H1 (cell line): ENCODE measurements around the gene RPS28. TPM values are rescaled to one million over a fixed set of nuclear protein-coding genes. Genes with fewer than 3 reads are reported as not detected.

Source experiments
- CTCF ChIA-PET: fragments of 300-600 bp; sonication (Branson Sonifier 250); formaldehyde crosslinking; loops from one replicate; lab custom pipeline; 2021; ENCODE audit not compliant: partially characterized antibody; lab: Charles Lee
- POLR2A ChIA-PET: fragments of 300-600 bp; sonication (Branson Sonifier 250); formaldehyde crosslinking; loops from one replicate; lab custom pipeline; 2021; ENCODE audit warnings: inconsistent platforms; ENCODE audit not compliant: partially characterized antibody; lab: Charles Lee
- DNase-seq, 2 experiments: peaks; one replicate each; pipeline versions ENCODE4 v3.0.0 to v3.0.0-alpha.2; 2010 to 2022; ENCODE audit warnings: low spot score in 2 of 2, low read depth in 1 of 2, mixed read lengths in 1 of 2
- FAIRE-seq: peaks from 2 replicates; lab custom pipeline; 2011; peaks lifted over from hg19 to GRCh38; lab: Jason Lieb, UNC
- H2AFZ ChIP-seq: 2 replicates; pipeline ENCODE4 v1.8.1; 2012; ENCODE audit warnings: low read length, inconsistent platforms
- H2AK5ac ChIP-seq: 2 replicates; pipeline ENCODE4 v1.6.1; 2013; ENCODE audit warnings: low read depth, low read length
- H2BK120ac ChIP-seq: replicated peaks from 2 replicates; pipeline ENCODE3; 2013; ENCODE audit warnings: low read depth, low read length, inconsistent platforms
- H2BK12ac ChIP-seq: 2 replicates; pipeline ENCODE4 v1.6.1; 2013; ENCODE audit warnings: low read depth, low read length
- H2BK15ac ChIP-seq: 2 replicates; pipeline ENCODE4 v1.6.1; 2013; ENCODE audit warnings: low read length
- H2BK20ac ChIP-seq: 2 replicates; pipeline ENCODE4 v1.6.1; 2013; ENCODE audit warnings: low read length
- H2BK5ac ChIP-seq: 2 replicates; pipeline ENCODE4 v1.6.1; 2013; ENCODE audit warnings: low read depth, low read length
- H3K14ac ChIP-seq: 2 replicates; pipeline ENCODE4 v1.6.1; 2013; ENCODE audit warnings: inconsistent platforms; ENCODE audit not compliant: insufficient read length
- H3K18ac ChIP-seq: 2 replicates; pipeline ENCODE4 v1.6.1; 2013; ENCODE audit warnings: low read length; ENCODE audit errors: extremely low read depth
- H3K23ac ChIP-seq: 2 replicates; pipeline ENCODE4 v1.6.1; 2013; ENCODE audit warnings: inconsistent platforms; ENCODE audit not compliant: insufficient read length
- H3K23me2 ChIP-seq: 2 replicates; pipeline ENCODE4 v1.6.1; 2013; ENCODE audit warnings: low read depth, low read length
- H3K27ac ChIP-seq: 2 replicates; pipeline ENCODE4 v1.6.1; 2011; ENCODE audit warnings: low read depth, low read length, inconsistent platforms
- H3K27me3 ChIP-seq, 4 experiments: replicated peaks in 1 of 4; 1 replicate in 1 of 4; 2 replicates in 3 of 4; pipeline versions ENCODE4 v1.6.1 to v1.8.1; 2011 to 2013; ENCODE audit warnings: low read length in 3 of 4, mild to moderate bottlenecking in 3 of 4, inconsistent platforms in 2 of 4, mixed read lengths in 2 of 4, moderate library complexity in 1 of 4; ENCODE audit not compliant: control insufficient read depth in 3 of 4, insufficient read depth in 3 of 4; ENCODE audit errors: extremely low read depth in 1 of 4
- H3K36me3 ChIP-seq, 4 experiments: 2 replicates each; pipeline versions ENCODE4 v1.6.1 to v1.8.1; 2011 to 2013; ENCODE audit warnings: mild to moderate bottlenecking in 4 of 4, low read length in 3 of 4, moderate library complexity in 2 of 4, control low read depth in 1 of 4, inconsistent platforms in 1 of 4; ENCODE audit not compliant: insufficient read depth in 4 of 4, control insufficient read depth in 2 of 4
- H3K4ac ChIP-seq: replicated peaks from 2 replicates; pipeline ENCODE3; 2013; ENCODE audit warnings: low read length, low read depth, mixed read lengths, inconsistent platforms; ENCODE audit not compliant: insufficient read length
- H3K4me1 ChIP-seq, 4 experiments: replicated peaks in 1 of 4; 1 replicate in 1 of 4; 2 replicates in 3 of 4; pipeline versions ENCODE4 v1.6.1 to v1.8.1; 2011 to 2013; ENCODE audit warnings: low read length in 3 of 4, inconsistent platforms in 2 of 4, mixed read lengths in 1 of 4; ENCODE audit not compliant: insufficient read depth in 4 of 4, control insufficient read depth in 3 of 4
- H3K4me2 ChIP-seq, 2 experiments: 2 replicates each; pipeline versions ENCODE4 v1.6.1 to v1.8.1; 2011 to 2013; ENCODE audit warnings: low read depth in 2 of 2, low read length in 2 of 2, control low read depth in 1 of 2, inconsistent platforms in 1 of 2, mild to moderate bottlenecking in 1 of 2; ENCODE audit not compliant: insufficient read depth in 1 of 2
- H3K4me3 ChIP-seq, 4 experiments: fragments of 200-600, 300-600 bp in 1 of 4; sonication (generic), shearing (Covaris generic), sonication (Bioruptor Twin) in 1 of 4; 2 replicates each; pipeline versions ENCODE4 v1.5.1 to v1.8.1; 2011 to 2016; ENCODE audit warnings: low read length in 4 of 4, low read depth in 3 of 4, control low read depth in 2 of 4, inconsistent platforms in 2 of 4, mild to moderate bottlenecking in 2 of 4, mixed read lengths in 1 of 4, moderate library complexity in 1 of 4; ENCODE audit not compliant: insufficient read depth in 2 of 4; ENCODE audit errors: extremely low read depth in 1 of 4
- H3K56ac ChIP-seq: replicated peaks from 2 replicates; pipeline ENCODE3; 2013; ENCODE audit warnings: low read depth, mild to moderate bottlenecking, mixed read lengths, low read length, inconsistent platforms; ENCODE audit not compliant: insufficient read length
- H3K79me1 ChIP-seq: 2 replicates; pipeline ENCODE4 v1.6.1; 2013; ENCODE audit warnings: low read depth, low read length, control low read depth
- H3K79me2 ChIP-seq, 2 experiments: 2 replicates each; pipeline versions ENCODE4 v1.6.1 to v1.8.1; 2012 to 2013; ENCODE audit warnings: low read length in 2 of 2, mild to moderate bottlenecking in 2 of 2, inconsistent platforms in 1 of 2; ENCODE audit not compliant: insufficient read depth in 2 of 2, control insufficient read depth in 1 of 2
- H3K9ac ChIP-seq, 4 experiments: replicated peaks in 1 of 4; 1 replicate in 1 of 4; 2 replicates in 3 of 4; pipeline versions ENCODE4 v1.6.1 to v1.8.1; 2011 to 2013; ENCODE audit warnings: low read depth in 3 of 4, low read length in 3 of 4, control low read depth in 2 of 4, mild to moderate bottlenecking in 2 of 4, moderate library complexity in 2 of 4, inconsistent platforms in 1 of 4; ENCODE audit errors: extremely low read depth in 1 of 4
- H3K9me3 ChIP-seq, 2 experiments: 2 replicates each; pipeline versions ENCODE4 v1.6.1 to v1.8.1; 2012 to 2013; ENCODE audit warnings: mild to moderate bottlenecking in 2 of 2, moderate library complexity in 2 of 2, control low read depth in 1 of 2, inconsistent platforms in 1 of 2, low read depth in 1 of 2, low read length in 1 of 2, mixed read lengths in 1 of 2; ENCODE audit not compliant: insufficient read depth in 2 of 2
- H4K20me1 ChIP-seq, 2 experiments: replicated peaks in 1 of 2; 2 replicates each; pipeline versions ENCODE3 to v1.8.1; 2011 to 2013; ENCODE audit warnings: inconsistent platforms in 2 of 2, low read length in 2 of 2, mild to moderate bottlenecking in 1 of 2; ENCODE audit not compliant: insufficient read depth in 2 of 2, control insufficient read depth in 1 of 2
- H4K5ac ChIP-seq: 2 replicates; pipeline ENCODE4 v1.6.1; 2013; ENCODE audit warnings: low read length, low read depth, mixed read lengths, inconsistent platforms; ENCODE audit not compliant: insufficient read length
- H4K8ac ChIP-seq: 2 replicates; pipeline ENCODE4 v1.8.0; 2013; ENCODE audit warnings: mild to moderate bottlenecking, moderate library complexity, low read length, inconsistent platforms; ENCODE audit not compliant: insufficient read depth; ENCODE audit errors: extremely low read depth
- H4K91ac ChIP-seq: replicated peaks from 2 replicates; pipeline ENCODE3; 2013; ENCODE audit warnings: low read length, mixed read lengths, inconsistent platforms; ENCODE audit not compliant: insufficient read length
- PHF8 ChIP-seq: fragments of 200-600 bp; sonication (generic); conservative IDR thresholded peaks from 2 replicates; pipeline ENCODE4 v1.7.1; 2012; ENCODE audit warnings: low read depth, mild to moderate bottlenecking, inconsistent platforms, low read length, moderate library complexity
- POLR2A ChIP-seq, 2 experiments: IDR thresholded peaks; 1 replicate in 1 of 2; 2 replicates in 1 of 2; pipeline ENCODE4 v1.6.1; 2011; ENCODE audit warnings: low read depth in 2 of 2, low read length in 2 of 2, mild to moderate bottlenecking in 2 of 2; ENCODE audit errors: control extremely low read depth in 1 of 2
- POLR2AphosphoS5 ChIP-seq: IDR thresholded peaks from 2 replicates; pipeline ENCODE4 v1.6.1; 2011; ENCODE audit warnings: low read depth, low read length
- SP1 ChIP-seq: IDR thresholded peaks from 2 replicates; pipeline ENCODE4 v1.6.1; 2011; ENCODE audit warnings: low read depth, low read length
- SP4 ChIP-seq: IDR thresholded peaks from 2 replicates; pipeline ENCODE4 v1.6.1; 2012; ENCODE audit warnings: low read length, inconsistent platforms
- WGBS, 2 experiments: shearing (Covaris generic) in 1 of 2; methylation state at CpG; one replicate each; pipeline versions ENCODE4 v1.1.6 to v1.1.7; 2013 to 2015; ENCODE audit warnings: low lambda C conversion rate in 2 of 2, mixed read lengths in 2 of 2, inconsistent platforms in 1 of 2, low coverage in 1 of 2, missing lambda C conversion rate in 1 of 2; ENCODE audit not compliant: insufficient replicate concordance in 2 of 2, insufficient coverage in 1 of 2, insufficient read length in 1 of 2; ENCODE audit errors: extremely low coverage in 1 of 2, missing lambda C conversion rate in 1 of 2; 5-methylcytosine and 5-hydroxymethylcytosine counted together
- polyA plus RNA-seq, 7 experiments: library from polyadenylated mRNA; depleted of rRNA in 3 of 7; stranded (reverse) in 5 of 7; unstranded in 2 of 7; fragments of >200 nt in 5 of 7; fragments of 200-250 nt in 2 of 7; gene quantifications; 1 replicate in 5 of 7; 2 replicates in 1 of 7; 4 replicates in 1 of 7; pipeline versions ENCODE4 v1.2.1 to v1.2.3, GENCODE V29; 2011 to 2013; ENCODE audit warnings: missing spikeins in 2 of 7, mixed read lengths in 2 of 7
- total RNA-seq: library from RNA; stranded (reverse); fragmentation: NEBNext Ultra II Directional; extraction: Animal tissue kit (Norgen Biotek cat#: 25700); gene quantifications from 2 replicates; pipeline ENCODE4 v1.2.1, GENCODE V29; 2021

Gene RPS28
- total and polyA plus RNA-seq, 2 of the 8 experiments (the other 6 are each of a cell fraction or from before 2014, with no cell fraction given): 1,241 to 1,699 TPM

- no peak overlapping the region for H3K14ac ChIP-seq
- H3K9me3 ChIP-seq: no peaks in the 10 kb centered on the region
- peak overlapping the region; percentile 49 for H3K4ac ChIP-seq
- H3K79me1 ChIP-seq: peaks cover 10% of the 10 kb centered on the region; the same call in 1 of the 2 replicates
- H4K20me1 ChIP-seq: peaks cover 5 to 15% of the 10 kb centered on the region in 2 experiments
- WGBS, 2 experiments: 87% methylated on average over 7 of the region's 7 CpGs; no CpG with 5 or more reads in 1 of the 2 experiments
- H2BK120ac ChIP-seq: no peak overlapping the region
- H3K27ac ChIP-seq: peak overlapping the region; percentile 59; the same call in 1 of the 2 replicates
- DNase-seq (no peak), FAIRE-seq (no peak)
- peak overlapping the region; percentile 80 to 95 (median 94); a peak in 5 of 7 replicates for H3K9ac ChIP-seq
- H2BK12ac ChIP-seq: no peak overlapping the region
- no peak overlapping the region for H3K23ac ChIP-seq
- H2BK20ac ChIP-seq: no peak overlapping the region
- H4K8ac ChIP-seq: no peak overlapping the region; the same call in 1 of the 2 replicates
- no peak overlapping the region for H4K91ac ChIP-seq
- peak overlapping the region; percentile 82 to 89 for H3K4me2 ChIP-seq
- H3K23me2 ChIP-seq: peaks cover 16% of the 10 kb centered on the region
- no peak overlapping the region for H2BK15ac ChIP-seq
- CTCF ChIA-PET: interaction anchor here (0.9 to 5.2 kb wide), 3 partner anchors 12 to 164 kb away, joined by 3 to 32 read pairs (median 4); no protein-coding TSS in a partner anchor
- no peak overlapping the region for H2AFZ ChIP-seq
- H2AK5ac ChIP-seq: no peak overlapping the region
- H3K36me3 ChIP-seq: peaks cover 13 to 20% (median 17%) of the 10 kb centered on the region in 4 experiments
- peaks cover 0 to 13% (median 6%) of the 10 kb centered on the region in 4 experiments; a peak in 5 of 7 replicates for H3K4me1 ChIP-seq
- peak overlapping the region; percentile 90 to 98 (median 97); a peak in 7 of 8 replicates for H3K4me3 ChIP-seq
- POLR2A ChIA-PET: interaction anchor here (0.6 to 27.1 kb wide), 12 partner anchors 7 to 184 kb away, joined by 3 to 583 read pairs (median 4); partner anchors contain the start of genes CD320, NDUFA7, RAB11B and RPS28
- peak overlapping the region; percentile 0 for H2BK5ac ChIP-seq
- H3K18ac ChIP-seq: no peak overlapping the region
- peaks cover 0 to 33% of the 10 kb centered on the region in 2 experiments; a peak in 2 of 4 replicates for H3K79me2 ChIP-seq
- H3K27me3 ChIP-seq: no peaks in the 10 kb centered on the region
- H3K56ac ChIP-seq: no peak overlapping the region
- no peak overlapping the region for H4K5ac ChIP-seq
- TF ChIP-seq POLR2A (IDR thresholded peaks at IDR 0.05; ENCODE audit: control extremely low read depth in 1 of 2, low read depth in 2 of 2, low read length in 2 of 2) (peak in 1 of 2 experiments; percentile 69; a peak in 2 of 3 replicates), POLR2AphosphoS5 (peak; percentile 31; the same call in 1 of the 2 replicates), SP4 (no peak), SP1 (no peak), PHF8 (no peak)
Observed at GRCh38 chr19:8322638-8322997, 1.3 kb downstream of the RPS28 start.
